Measurements from ENCODE around the gene TRAPPC4. TPM values are rescaled to one million over a fixed set of nuclear protein-coding genes. Genes with fewer than 3 reads are reported as not detected.

Gene TRAPPC4
- total and polyA plus RNA-seq, 2 of the 8 experiments (the other 6 are each of a cell fraction or from before 2014, with no cell fraction given) = 94.3 to 223 TPM

DNA sequence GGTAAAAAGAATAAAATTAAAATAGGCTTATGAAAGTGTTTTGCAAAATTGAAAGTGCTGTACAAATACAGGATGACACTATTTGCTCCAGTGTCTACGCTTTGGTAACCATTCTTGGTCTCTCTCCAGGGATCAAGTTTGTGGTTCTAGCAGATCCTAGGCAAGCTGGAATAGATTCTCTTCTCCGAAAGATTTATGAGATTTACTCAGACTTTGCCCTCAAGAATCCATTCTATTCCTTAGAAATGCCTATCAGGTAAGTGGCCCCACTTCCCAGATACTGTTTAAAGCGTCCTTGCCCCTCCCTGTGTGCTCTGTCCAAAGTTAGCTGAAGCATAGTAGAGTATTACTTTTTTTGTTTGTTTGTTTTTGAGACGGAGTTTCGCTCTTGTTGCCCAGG is 3.1 kb downstream of the TRAPPC4 start (continued):
- TF ChIP-seq CHD7 (IDR thresholded peaks at IDR 0.05; ENCODE audit: insufficient replicate concordance, low read length) = no peak
- TF ChIP-seq MAFK (IDR thresholded peaks at IDR 0.05; ENCODE audit: low read depth, low read length) = no peak
- no peak for TF ChIP-seq USF2 (IDR thresholded peaks at IDR 0.05; ENCODE audit: low read length)
- no peak for TF ChIP-seq BACH1 (IDR thresholded peaks at IDR 0.05; ENCODE audit: low read length)
- TF ChIP-seq CEBPB (IDR thresholded peaks at IDR 0.05; ENCODE audit: low read depth, low read length) = no peak
- TF ChIP-seq SIX5 (IDR thresholded peaks at IDR 0.05; ENCODE audit: low read depth, low read length) = no peak
- TF ChIP-seq GABPA (IDR thresholded peaks at IDR 0.05; ENCODE audit: borderline replicate concordance, insufficient read depth, low read length) = no peak
- TF ChIP-seq EGR1 (IDR thresholded peaks at IDR 0.05; ENCODE audit: borderline replicate concordance, low read depth, low read length) = no peak
- no peak for TF ChIP-seq POLR2A (IDR thresholded peaks at IDR 0.05; ENCODE audit: control extremely low read depth in 1 of 2, low read depth in 2 of 2, low read length in 2 of 2)
